Neuron (in vitro differentiated cells): Measurements from ENCODE around the gene FGFR2.

ENCODE experiments used
- H2AFZ ChIP-seq: one replicate; pipeline ENCODE4 v1.6.1; 2013; ENCODE audit warnings: low read depth, mild to moderate bottlenecking, inconsistent platforms, low read length, moderate library complexity
- H3K27me3 ChIP-seq: one replicate; pipeline ENCODE4 v1.6.1; 2013; ENCODE audit warnings: low read length; ENCODE audit not compliant: insufficient read depth
- H3K36me3 ChIP-seq: one replicate; pipeline ENCODE4 v1.6.1; 2013; ENCODE audit warnings: low read length; ENCODE audit not compliant: insufficient read depth
- H3K4me1 ChIP-seq: one replicate; pipeline ENCODE4 v1.6.1; 2013; ENCODE audit warnings: low read length; ENCODE audit not compliant: insufficient read depth
- H3K4me3 ChIP-seq: 2 replicates; pipeline ENCODE4 v1.5.1; 2013; ENCODE audit warnings: mild to moderate bottlenecking, low read length, moderate library complexity
- H3K9me3 ChIP-seq: one replicate; pipeline ENCODE4 v1.6.1; 2013; ENCODE audit warnings: low read length

The FGFR2 gene

GRCh38 chr10:121592155-121592890 lies 5.9 kb downstream of the FGFR2 start:
- Histone ChIP-seq H3K36me3 (peaks cover 35% of the 10 kb centered on the region), H2AFZ (no peak overlapping the region), H3K27me3 (no peaks in the 10 kb centered on the region), H3K4me1 (peaks cover 32% of the 10 kb centered on the region), H3K4me3 (no peak overlapping the region), H3K9me3 (peaks cover 11% of the 10 kb centered on the region)

DNA sequence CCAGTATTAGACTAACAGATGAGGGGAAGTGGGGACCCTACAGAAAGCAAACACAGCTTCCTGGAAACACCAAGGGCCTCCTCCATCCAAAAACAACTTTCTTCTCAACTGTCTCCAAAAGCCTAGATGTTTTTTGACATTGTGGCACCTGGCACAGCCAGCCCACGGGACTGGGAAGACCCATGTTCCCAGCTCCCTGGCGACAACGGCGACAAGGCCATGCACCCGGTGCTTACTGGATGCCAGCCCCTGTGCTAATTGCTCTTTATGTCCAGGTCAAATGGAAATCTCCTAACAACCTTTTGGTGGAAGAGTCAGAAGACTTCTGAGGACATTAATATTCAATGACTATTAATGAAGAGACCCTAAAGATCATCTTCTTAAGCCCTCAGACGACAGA lies 7.1 kb downstream of the FGFR2 start:
- Histone ChIP-seq H3K4me3 (no peak overlapping the region), H3K9me3 (peaks cover 15% of the 10 kb centered on the region), H3K36me3 (peaks cover 37% of the 10 kb centered on the region), H3K4me1 (peaks cover 31% of the 10 kb centered on the region), H2AFZ (no peak overlapping the region), H3K27me3 (no peaks in the 10 kb centered on the region)

- Histone ChIP-seq H2AFZ (no peak overlapping the region), H3K9me3 (peaks cover 16% of the 10 kb centered on the region), H3K27me3 (no peaks in the 10 kb centered on the region), H3K4me1 (peaks cover 27% of the 10 kb centered on the region), H3K4me3 (no peak overlapping the region), H3K36me3 (peaks cover 39% of the 10 kb centered on the region)
Measured at GRCh38 chr10:121590772-121591171, 7.5 kb downstream of the FGFR2 start.

GRCh38 chr10:121589553-121589952 lies 8.7 kb downstream of the FGFR2 start:
- H3K27me3 ChIP-seq: no peaks in the 10 kb centered on the region
- no peak overlapping the region for H3K4me3 ChIP-seq
- H2AFZ ChIP-seq: no peak overlapping the region
- H3K4me1 ChIP-seq: peaks cover 15% of the 10 kb centered on the region
- H3K36me3 ChIP-seq: peaks cover 42% of the 10 kb centered on the region
- peaks cover 17% of the 10 kb centered on the region for H3K9me3 ChIP-seq

DNA sequence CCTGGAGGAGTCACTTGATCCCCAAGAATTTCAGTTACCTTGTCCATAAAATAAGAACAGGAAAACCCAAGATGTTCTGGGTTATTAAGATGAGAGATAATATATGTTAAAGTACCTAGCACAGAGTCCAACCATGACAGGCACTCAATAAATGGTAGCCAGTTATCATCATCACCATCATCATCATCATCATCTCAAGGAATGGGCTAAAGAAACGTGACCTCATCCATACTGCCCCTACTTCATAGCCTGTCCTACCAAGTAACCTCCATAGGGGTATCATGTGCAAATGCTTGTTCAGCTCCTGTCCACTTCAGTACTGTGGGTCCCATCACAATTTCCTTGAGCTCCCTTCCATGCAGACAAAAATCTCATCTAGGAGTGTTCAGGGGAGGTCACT lies 14.4 kb downstream of the FGFR2 start:
- peaks cover 22% of the 10 kb centered on the region for H3K4me1 ChIP-seq

DNA sequence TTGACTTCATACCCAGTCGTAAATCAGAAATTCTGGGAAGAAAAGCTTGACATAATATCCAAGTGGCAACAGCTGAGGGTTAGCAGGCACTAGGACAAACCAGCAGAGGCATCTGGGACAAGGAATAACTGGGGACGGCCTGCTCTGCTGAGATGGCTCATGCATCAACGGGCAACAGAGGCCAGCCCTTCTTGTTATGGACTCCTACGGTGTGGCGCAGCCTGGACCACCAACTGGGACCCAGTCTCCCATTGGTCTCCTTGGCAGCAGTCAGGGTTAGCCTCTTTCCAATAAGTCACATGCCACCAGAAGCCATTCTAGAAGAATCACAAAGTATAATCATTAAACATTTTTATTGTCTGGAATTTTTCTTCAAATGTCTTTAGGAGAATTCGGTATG lies 15.0 kb downstream of the FGFR2 start:
- peaks cover 8% of the 10 kb centered on the region for H3K9me3 ChIP-seq
- H3K36me3 ChIP-seq: peaks cover 14% of the 10 kb centered on the region
- no peak overlapping the region for H2AFZ ChIP-seq
- H3K4me3 ChIP-seq: no peak overlapping the region
- peaks cover 22% of the 10 kb centered on the region for H3K4me1 ChIP-seq
- no peaks in the 10 kb centered on the region for H3K27me3 ChIP-seq

More for the DNA sequence above, 14.4 kb downstream of the FGFR2 start:
- Histone ChIP-seq H3K4me3 (no peak overlapping the region), H3K9me3 (peaks cover 8% of the 10 kb centered on the region), H3K27me3 (no peaks in the 10 kb centered on the region), H2AFZ (no peak overlapping the region), H3K36me3 (peaks cover 14% of the 10 kb centered on the region)

DNA sequence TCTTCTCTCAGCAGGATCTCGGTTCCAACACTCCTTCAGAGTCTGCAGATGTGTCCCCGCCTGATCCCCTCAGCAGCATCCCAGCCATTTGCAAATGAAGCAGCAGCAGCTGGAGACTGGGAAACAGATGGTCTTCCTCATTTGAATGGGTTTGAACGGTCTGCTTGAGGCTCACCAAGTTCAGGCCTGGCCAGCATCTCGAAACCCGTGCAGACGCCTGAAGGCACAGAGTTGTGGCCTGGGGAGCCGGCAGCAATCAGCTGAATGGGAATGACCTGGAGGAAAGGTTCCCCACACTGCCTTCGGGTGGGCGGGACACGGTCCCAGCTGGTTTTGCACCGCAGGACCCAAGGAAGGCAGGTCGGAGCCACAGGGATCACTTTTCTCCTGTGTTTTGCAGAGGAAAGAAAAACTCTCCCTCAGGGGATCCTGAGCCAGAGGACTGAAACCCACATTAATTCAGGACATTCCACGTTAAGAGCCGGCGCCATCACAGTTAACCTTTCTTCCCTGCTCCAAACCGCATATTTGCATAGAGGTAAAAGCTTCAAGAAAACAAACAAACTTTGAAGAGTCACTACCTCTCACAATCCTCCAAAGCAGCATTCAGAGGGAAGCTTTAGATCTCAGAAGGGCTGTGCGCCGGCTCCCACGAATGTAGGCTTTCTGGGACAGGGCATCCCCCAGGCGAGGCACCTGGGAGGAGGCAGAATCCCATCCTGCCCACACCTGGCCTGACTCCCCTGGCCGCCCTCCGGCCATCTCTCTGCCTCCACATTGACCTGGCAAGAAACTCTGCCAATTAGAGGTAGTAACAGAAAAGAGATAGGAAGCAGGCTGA lies 17.7 kb downstream of the FGFR2 start:
- no peaks in the 10 kb centered on the region for H3K27me3 ChIP-seq
- peaks cover 14% of the 10 kb centered on the region for H3K36me3 ChIP-seq
- H2AFZ ChIP-seq: no peak overlapping the region
- H3K4me1 ChIP-seq: peaks cover 22% of the 10 kb centered on the region
- no peaks in the 10 kb centered on the region for H3K9me3 ChIP-seq
- no peak overlapping the region for H3K4me3 ChIP-seq

DNA sequence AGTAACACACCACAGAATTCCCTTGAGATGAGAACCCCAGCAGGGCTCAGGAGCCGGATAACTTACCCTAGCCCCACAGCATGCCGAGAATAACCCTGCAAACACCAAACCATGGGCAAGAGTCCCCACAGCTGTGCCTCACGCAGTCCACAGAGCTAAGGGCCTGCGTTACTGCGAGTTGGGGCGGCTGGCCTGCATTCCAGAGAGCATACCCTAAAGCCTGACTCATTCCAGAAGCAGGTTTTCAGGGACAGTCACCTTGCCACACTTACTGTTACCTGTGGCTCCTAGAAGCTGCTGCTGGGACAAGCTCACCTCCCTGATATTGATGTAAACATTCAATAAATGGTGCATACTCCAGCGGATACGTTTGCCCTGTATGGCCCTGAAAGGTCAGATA lies 18.6 kb downstream of the FGFR2 start:
- Histone ChIP-seq H3K4me1 (peaks cover 22% of the 10 kb centered on the region), H3K9me3 (no peaks in the 10 kb centered on the region), H3K27me3 (no peaks in the 10 kb centered on the region), H3K4me3 (no peak overlapping the region), H3K36me3 (peaks cover 12% of the 10 kb centered on the region), H2AFZ (no peak overlapping the region)

GRCh38 chr10:121578965-121579364 lies 19.3 kb downstream of the FGFR2 start:
- Histone ChIP-seq H3K9me3 (no peaks in the 10 kb centered on the region), H2AFZ (no peak overlapping the region), H3K36me3 (peaks cover 10% of the 10 kb centered on the region), H3K4me3 (no peak overlapping the region), H3K4me1 (peaks cover 22% of the 10 kb centered on the region), H3K27me3 (no peaks in the 10 kb centered on the region)

DNA sequence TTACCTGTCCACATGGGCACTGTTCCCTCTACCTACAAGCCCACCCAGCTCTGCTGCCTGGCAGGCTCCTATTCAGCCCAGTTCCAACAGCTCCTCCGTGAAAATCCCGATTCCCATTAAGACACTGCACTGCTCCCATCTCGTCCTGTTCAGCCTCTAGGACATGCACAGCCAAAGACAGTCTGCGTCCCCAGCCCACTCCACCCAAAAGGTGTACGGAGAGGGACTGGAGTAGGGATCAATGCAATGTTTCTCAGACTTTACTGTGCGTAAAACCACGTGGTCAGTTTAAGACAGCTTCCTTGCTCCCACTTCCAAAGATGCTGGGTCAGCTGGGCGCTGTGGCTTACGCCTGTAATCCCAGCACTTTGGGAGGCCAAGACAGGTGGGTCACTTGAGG lies 19.9 kb downstream of the FGFR2 start:
- Histone ChIP-seq H3K4me3 (no peak overlapping the region), H3K9me3 (no peaks in the 10 kb centered on the region), H2AFZ (no peak overlapping the region), H3K36me3 (peaks cover 5% of the 10 kb centered on the region), H3K27me3 (no peaks in the 10 kb centered on the region), H3K4me1 (peaks cover 22% of the 10 kb centered on the region)

- no peak overlapping the region for H3K4me3 ChIP-seq
- peaks cover 4% of the 10 kb centered on the region for H3K36me3 ChIP-seq
- H2AFZ ChIP-seq: no peak overlapping the region
- H3K9me3 ChIP-seq: no peaks in the 10 kb centered on the region
- no peaks in the 10 kb centered on the region for H3K27me3 ChIP-seq
- H3K4me1 ChIP-seq: peaks cover 22% of the 10 kb centered on the region
Measured at GRCh38 chr10:121577568-121577967, 20.7 kb downstream of the FGFR2 start.

DNA sequence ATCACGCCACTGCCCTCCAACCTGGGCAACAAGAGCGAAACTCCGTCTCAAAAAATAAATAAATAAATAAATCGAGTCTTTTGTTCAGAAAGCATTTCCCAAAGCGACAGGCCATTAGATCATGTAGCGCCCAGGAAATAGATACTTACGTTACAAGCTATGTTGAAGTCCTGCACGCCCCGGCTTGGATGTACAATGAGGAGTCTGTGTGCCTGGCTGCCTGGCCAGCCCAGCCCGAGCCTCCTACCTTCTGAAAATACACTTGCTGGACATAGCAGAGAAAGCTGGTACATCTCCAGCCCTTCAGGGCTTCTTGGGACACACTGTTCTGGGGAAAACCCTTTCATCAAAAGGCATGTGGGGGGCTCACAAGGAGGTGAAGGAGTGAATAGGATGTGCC lies 22.1 kb downstream of the FGFR2 start:
- Histone ChIP-seq H3K27me3 (no peaks in the 10 kb centered on the region), H3K4me1 (peaks cover 22% of the 10 kb centered on the region), H3K4me3 (no peak overlapping the region), H3K9me3 (no peaks in the 10 kb centered on the region), H2AFZ (no peak overlapping the region), H3K36me3 (peaks cover 4% of the 10 kb centered on the region)

DNA sequence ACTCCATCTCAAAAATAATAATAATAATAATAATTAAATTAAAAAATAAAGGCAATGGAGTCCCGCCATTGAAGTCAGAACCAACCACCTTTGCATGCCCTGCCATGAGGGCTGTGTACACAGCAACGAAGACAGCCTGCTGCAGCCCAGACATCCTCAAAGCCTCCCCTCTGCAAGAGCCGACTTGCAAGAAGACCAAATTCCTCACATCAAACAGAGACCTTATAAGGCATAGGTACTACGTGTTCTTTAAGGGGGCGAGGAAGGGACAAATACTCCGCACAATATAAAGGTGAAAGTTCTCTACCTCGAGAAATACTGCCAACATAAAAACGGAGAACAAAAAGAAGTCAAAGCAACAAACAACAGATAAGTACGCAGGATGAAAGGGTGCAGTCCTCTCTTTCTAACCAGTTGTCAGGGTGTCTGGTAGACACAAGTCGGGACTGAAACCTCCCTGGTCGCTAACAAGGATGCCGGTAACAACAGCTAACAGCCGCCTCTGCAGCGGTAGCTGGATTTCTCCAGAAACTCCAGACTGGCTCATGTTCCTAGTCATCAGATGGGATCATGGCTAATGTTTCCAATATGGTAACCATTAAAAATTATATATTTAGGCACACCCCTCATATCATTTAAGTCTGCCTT lies 23.6 kb downstream of the FGFR2 start:
- Histone ChIP-seq H3K4me1 (peaks cover 8% of the 10 kb centered on the region), H3K9me3 (no peaks in the 10 kb centered on the region), H2AFZ (no peak overlapping the region), H3K4me3 (no peak overlapping the region), H3K36me3 (peaks cover 4% of the 10 kb centered on the region), H3K27me3 (no peaks in the 10 kb centered on the region)
